GM12878 (cell line): ENCODE data around the gene TSBP1.
A peak's percentile ranks its signal among the peaks of the same experiment; 100 is the strongest.

ENCODE experiments used
- ATF7 ChIP-seq: fragments of 450-650 bp; IDR thresholded peaks from 2 replicates; pipeline ENCODE4 v1.6.1; 2016; ENCODE audit warnings: low read depth, mild to moderate bottlenecking
- BACH1 ChIP-seq: fragments of 450-650 bp; IDR thresholded peaks from 2 replicates; pipeline ENCODE4 v1.6.1; 2017; ENCODE audit warnings: mild to moderate bottlenecking, borderline replicate concordance
- BCL3 ChIP-seq: IDR thresholded peaks from 2 replicates; pipeline ENCODE4 v1.6.1; 2011; ENCODE audit warnings: borderline replicate concordance, low read depth, mild to moderate bottlenecking, moderate library complexity, low read length; ENCODE audit not compliant: insufficient read depth, poor library complexity, severe bottlenecking
- CTCF ChIP-seq, 3 experiments: IDR thresholded peaks in 2 of 3; conservative IDR thresholded peaks in 1 of 3; 2 replicates each; pipeline ENCODE4 v1.5.1; 2011; ENCODE audit warnings: low read depth in 3 of 3, low read length in 3 of 3, mild to moderate bottlenecking in 3 of 3, control low read depth in 2 of 3, moderate library complexity in 2 of 3, inconsistent platforms in 1 of 3, mixed read lengths in 1 of 3; ENCODE audit not compliant: control insufficient read depth in 2 of 3, insufficient read depth in 1 of 3; ENCODE audit errors: extremely low read depth in 1 of 3
- IRF5 ChIP-seq: fragments of 450-650 bp; IDR thresholded peaks from 2 replicates; pipeline ENCODE4 v1.6.1; 2017; ENCODE audit warnings: borderline replicate concordance
- POLR2A ChIP-seq: IDR thresholded peaks from 2 replicates; pipeline ENCODE4 v1.6.1; 2011; ENCODE audit warnings: low read depth, mild to moderate bottlenecking, low read length
- SMAD5 ChIP-seq: IDR thresholded peaks from 2 replicates; pipeline ENCODE4 v1.6.1; 2016; ENCODE audit warnings: antibody characterized with exemption, low read depth
- ZNF592 ChIP-seq: fragments of 450-650 bp; IDR thresholded peaks from 2 replicates; pipeline ENCODE4 v1.6.1; 2017; ENCODE audit warnings: mild to moderate bottlenecking, moderate library complexity

- TF ChIP-seq ZNF592 (no peak), CTCF (IDR thresholded peaks at IDR 0.05 in 2 of 3, conservative IDR thresholded peaks at IDR 0.05 in 1 of 3; ENCODE audit: control insufficient read depth in 2 of 3, extremely low read depth in 1 of 3, insufficient read depth in 1 of 3, low read depth in 3 of 3, low read length in 3 of 3) (no peak), SMAD5 (no peak), ATF7 (peak; percentile 69), BCL3 (no peak), POLR2A (no peak), BACH1 (no peak), IRF5 (no peak)
These were observed 25.7 kb upstream of the TSBP1 start for GRCh38 chr6:32397252-32397920.
